ENCODE data around the gene CYTL1.

Gene CYTL1

GRCh38 chr4:4985844-4986243 lies 33.4 kb downstream of the CYTL1 start:
- no peak overlapping the region for H3K4me3 ChIP-seq (ENCODE audit: low read length)
- no peak for DNase-seq (ENCODE audit: low read depth, low spot score)

- no peak for DNase-seq (ENCODE audit: low read depth, low spot score)
- no peak overlapping the region for H3K4me3 ChIP-seq (ENCODE audit: low read length)
These were observed 34.2 kb downstream of the CYTL1 start for GRCh38 chr4:4985036-4985435.

- no peak overlapping the region for H3K4me3 ChIP-seq (ENCODE audit: low read length)
These were observed 35.1 kb downstream of the CYTL1 start for GRCh38 chr4:4984186-4984585.

GRCh38 chr4:4981827-4982226 lies 37.4 kb downstream of the CYTL1 start:
- no peak overlapping the region for H3K4me3 ChIP-seq (ENCODE audit: low read length)
- DNase-seq (ENCODE audit: low read depth, low spot score) = no peak

More at GRCh38 chr4:4984186-4984585, 35.1 kb downstream of the CYTL1 start:
- no peak for DNase-seq (ENCODE audit: low read depth, low spot score)

- DNase-seq (ENCODE audit: low read depth, low spot score) = no peak
These were observed 37.8 kb downstream of the CYTL1 start for GRCh38 chr4:4981427-4981826.

GRCh38 chr4:4980621-4981230 lies 38.5 kb downstream of the CYTL1 start:
- no peak overlapping the region for H3K4me3 ChIP-seq (ENCODE audit: low read length)
- DNase-seq (ENCODE audit: low read depth, low spot score) = no peak

More at GRCh38 chr4:4981427-4981826, 37.8 kb downstream of the CYTL1 start:
- no peak overlapping the region for H3K4me3 ChIP-seq (ENCODE audit: low read length)

- no peak overlapping the region for H3K4me3 ChIP-seq (ENCODE audit: low read length)
- DNase-seq (ENCODE audit: low read depth, low spot score) = no peak
These were observed 39.3 kb downstream of the CYTL1 start for GRCh38 chr4:4979971-4980370.

- no peak overlapping the region for H3K4me3 ChIP-seq (ENCODE audit: low read length)
These were observed 44.5 kb downstream of the CYTL1 start for GRCh38 chr4:4974727-4975126.

GRCh38 chr4:4971796-4972195 lies 47.5 kb downstream of the CYTL1 start:
- DNase-seq (ENCODE audit: low read depth, low spot score) = no peak

More at GRCh38 chr4:4974727-4975126, 44.5 kb downstream of the CYTL1 start:
- DNase-seq (ENCODE audit: low read depth, low spot score) = no peak

GRCh38 chr4:4969298-4969697 lies 50.0 kb downstream of the CYTL1 start:
- no peak for DNase-seq (ENCODE audit: low read depth, low spot score)
- H3K4me3 ChIP-seq (ENCODE audit: low read length) = no peak overlapping the region

More at GRCh38 chr4:4971796-4972195, 47.5 kb downstream of the CYTL1 start:
- no peak overlapping the region for H3K4me3 ChIP-seq (ENCODE audit: low read length)

- H3K4me3 ChIP-seq (ENCODE audit: low read length) = no peak overlapping the region
- no peak for DNase-seq (ENCODE audit: low read depth, low spot score)
These were observed 51.0 kb downstream of the CYTL1 start for GRCh38 chr4:4968161-4968725.

Data from Jurkat, Clone E6-1 (cell line).